ENCODE measurements around the gene ROBO1. TPM values are rescaled to one million over a fixed set of nuclear protein-coding genes. Genes with fewer than 3 reads are reported as not detected.

The ROBO1 gene
- total and polyA plus RNA-seq, 4 donors = 1.0 to 30.3 (median 3.9) TPM

- TF ChIP-seq RXRA (IDR thresholded peaks at IDR 0.05) = no peak
- TF ChIP-seq REST (IDR thresholded peaks at IDR 0.05) = no peak
- no peak for TF ChIP-seq RAD21 (IDR thresholded peaks at IDR 0.05)
- no peak for TF ChIP-seq HNF4G (IDR thresholded peaks at IDR 0.05)
- TF ChIP-seq SP1 (IDR thresholded peaks at IDR 0.05) = no peak
- TF ChIP-seq GABPA (IDR thresholded peaks at IDR 0.05 in 1 of 2, conservative IDR thresholded peaks at IDR 0.05 in 1 of 2) = no peak
- TF ChIP-seq FOXA1 (IDR thresholded peaks at IDR 0.05) = no peak
- no peak for TF ChIP-seq JUND (IDR thresholded peaks at IDR 0.05)
- TF ChIP-seq EGR1 (IDR thresholded peaks at IDR 0.05; ENCODE audit: low read depth in 2 of 2) = no peak
- TF ChIP-seq FOXA2 (IDR thresholded peaks at IDR 0.05) = no peak
- TF ChIP-seq NR2F2 (IDR thresholded peaks at IDR 0.05) = no peak
- TF ChIP-seq HNF4A (conservative IDR thresholded peaks at IDR 0.05) = no peak
- TF ChIP-seq ATF3 (IDR thresholded peaks at IDR 0.05) = no peak
- TF ChIP-seq, protein P1, sequence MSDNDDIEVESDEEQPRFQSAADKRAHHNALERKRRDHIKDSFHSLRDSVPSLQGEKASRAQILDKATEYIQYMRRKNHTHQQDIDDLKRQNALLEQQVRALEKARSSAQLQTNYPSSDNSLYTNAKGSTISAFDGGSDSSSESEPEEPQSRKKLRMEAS (IDR thresholded peaks at IDR 0.05) = no peak
- TF ChIP-seq YY1 (IDR thresholded peaks at IDR 0.05) = no peak
- TF ChIP-seq TAF1 (conservative IDR thresholded peaks at IDR 0.05) = no peak
- Histone ChIP-seq H3K4me3 (ENCODE audit: low read depth in 1 of 3, low read length in 3 of 3) (no peak overlapping the region), H3K27me3 (ENCODE audit: control insufficient read depth in 4 of 4, insufficient read depth in 4 of 4, low read length in 3 of 4) (peaks cover 0 to 5% (median 0%) of the 10 kb centered on the region in 4 donors), H3K27ac (ENCODE audit: low read depth in 1 of 2, low read length in 2 of 2) (no peak overlapping the region), H3K9ac (ENCODE audit: low read depth in 1 of 2, low read length in 2 of 2) (no peak overlapping the region), H3K36me3 (ENCODE audit: control insufficient read depth in 4 of 4, insufficient read depth in 3 of 4, low read depth in 1 of 4, low read length in 3 of 4) (no peaks in the 10 kb centered on the region), H3K9me3 (ENCODE audit: control insufficient read depth in 4 of 4, low read length in 3 of 4) (no peaks in the 10 kb centered on the region), H3K4me1 (ENCODE audit: control insufficient read depth in 4 of 4, insufficient read depth in 4 of 4, low read length in 3 of 4) (no peaks in the 10 kb centered on the region)
- no peak for DNase-seq (ENCODE audit: low spot score)
- 93% methylated on average over 1 of the region's 1 CpG for WGBS
Observed at GRCh38 chr3:79170021-79170420, 597.8 kb downstream of the ROBO1 start.

DNA sequence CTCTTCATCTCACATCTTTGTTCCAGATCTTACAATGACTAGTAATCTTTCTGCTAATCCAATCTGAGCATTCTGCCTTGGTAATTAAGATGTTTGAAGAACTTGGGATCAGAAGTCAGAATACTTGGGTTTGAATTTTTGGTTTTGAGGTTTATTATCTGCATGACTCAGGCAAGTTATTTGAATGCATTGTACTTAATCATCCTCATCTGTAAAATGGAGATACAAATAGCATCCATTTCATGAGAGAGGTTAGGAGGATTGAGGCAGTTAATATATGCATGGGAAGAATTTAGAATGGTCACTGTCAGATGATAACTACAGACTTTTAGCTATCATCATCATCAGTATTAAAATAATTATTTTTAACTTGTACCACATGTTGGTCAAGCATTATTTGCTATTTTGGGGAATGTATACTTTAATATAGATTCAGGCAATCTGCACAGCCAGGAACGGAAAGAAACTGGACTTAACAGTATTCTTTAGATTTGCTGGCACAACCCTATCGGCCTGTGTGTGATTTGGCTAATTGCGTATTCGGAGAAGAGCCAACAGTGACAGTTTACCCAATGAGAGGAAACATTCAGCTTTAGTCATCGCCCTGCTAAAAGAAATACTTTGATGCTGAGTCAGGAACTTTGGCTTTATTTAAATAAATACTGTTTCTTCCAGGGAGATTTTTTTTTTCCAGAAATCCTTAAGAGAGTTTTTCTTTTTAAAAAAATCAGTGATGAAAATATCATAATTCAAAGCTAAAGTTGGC lies 600.0 kb downstream of the ROBO1 start:
- no peak overlapping the region for H3K27ac ChIP-seq (ENCODE audit: low read depth in 1 of 2, low read length in 2 of 2)
- H3K4me1 ChIP-seq (ENCODE audit: control insufficient read depth in 4 of 4, insufficient read depth in 4 of 4, low read length in 3 of 4) = no peaks in the 10 kb centered on the region
- no peak for TF ChIP-seq RAD21 (IDR thresholded peaks at IDR 0.05)
- TF ChIP-seq JUND (IDR thresholded peaks at IDR 0.05) = peak in 1 of 2 donors; percentile 14
- peaks cover 0 to 5% (median 0%) of the 10 kb centered on the region in 4 donors for H3K27me3 ChIP-seq (ENCODE audit: control insufficient read depth in 4 of 4, insufficient read depth in 4 of 4, low read length in 3 of 4)
- no peak overlapping the region for H3K9ac ChIP-seq (ENCODE audit: low read depth in 1 of 2, low read length in 2 of 2)
- H3K4me3 ChIP-seq (ENCODE audit: low read depth in 1 of 3, low read length in 3 of 3) = no peak overlapping the region
- no peak for DNase-seq (ENCODE audit: low spot score)
- H3K36me3 ChIP-seq (ENCODE audit: control insufficient read depth in 4 of 4, insufficient read depth in 3 of 4, low read depth in 1 of 4, low read length in 3 of 4) = no peaks in the 10 kb centered on the region
- 54% methylated on average over 5 of the region's 5 CpGs for WGBS
- no peaks in the 10 kb centered on the region for H3K9me3 ChIP-seq (ENCODE audit: control insufficient read depth in 4 of 4, low read length in 3 of 4)
